ENCODE results near the gene C17orf113.

C17orf113 gene

DNA sequence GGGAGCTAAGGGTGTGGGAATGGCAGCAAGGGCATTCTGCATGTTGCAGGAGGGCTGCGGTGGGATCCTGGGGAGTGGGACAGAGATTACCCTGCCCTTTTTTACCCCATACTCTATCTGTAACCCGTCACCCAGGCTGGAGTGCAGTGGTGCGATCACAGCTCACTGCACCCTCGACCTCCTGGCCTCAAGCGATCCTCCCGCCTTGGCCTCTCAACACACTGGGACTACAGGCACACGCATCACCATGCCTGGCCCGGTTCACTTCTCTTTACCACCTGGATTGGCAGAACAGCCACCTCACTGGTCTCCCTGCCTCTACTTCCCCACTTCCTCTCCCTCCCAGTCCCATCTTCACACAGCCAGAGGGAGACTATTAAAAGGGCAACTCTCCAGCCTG, 38.3 kb upstream of the C17orf113 start:
- Histone ChIP-seq H3K36me3 (ENCODE audit: insufficient read depth, low read length) (no peaks in the 10 kb centered on the region), H3K9ac (ENCODE audit: insufficient read length) (no peak overlapping the region), H3K4me3 (no peak overlapping the region), H3K9me3 (ENCODE audit: low read depth, low read length) (no peaks in the 10 kb centered on the region), H3K27ac (no peak overlapping the region)
- no peak for DNase-seq (ENCODE audit: low read depth, low spot score)
- TF ChIP-seq POLR2AphosphoS5 (IDR thresholded peaks at IDR 0.05; ENCODE audit: borderline replicate concordance, low read depth, low read length) (no peak), FOXP2 (optimal IDR thresholded peaks at IDR 0.05; ENCODE audit: control extremely low read depth, extremely low read length, insufficient read depth) (no peak), EZH2 (IDR thresholded peaks at IDR 0.05) (no peak)

DNA sequence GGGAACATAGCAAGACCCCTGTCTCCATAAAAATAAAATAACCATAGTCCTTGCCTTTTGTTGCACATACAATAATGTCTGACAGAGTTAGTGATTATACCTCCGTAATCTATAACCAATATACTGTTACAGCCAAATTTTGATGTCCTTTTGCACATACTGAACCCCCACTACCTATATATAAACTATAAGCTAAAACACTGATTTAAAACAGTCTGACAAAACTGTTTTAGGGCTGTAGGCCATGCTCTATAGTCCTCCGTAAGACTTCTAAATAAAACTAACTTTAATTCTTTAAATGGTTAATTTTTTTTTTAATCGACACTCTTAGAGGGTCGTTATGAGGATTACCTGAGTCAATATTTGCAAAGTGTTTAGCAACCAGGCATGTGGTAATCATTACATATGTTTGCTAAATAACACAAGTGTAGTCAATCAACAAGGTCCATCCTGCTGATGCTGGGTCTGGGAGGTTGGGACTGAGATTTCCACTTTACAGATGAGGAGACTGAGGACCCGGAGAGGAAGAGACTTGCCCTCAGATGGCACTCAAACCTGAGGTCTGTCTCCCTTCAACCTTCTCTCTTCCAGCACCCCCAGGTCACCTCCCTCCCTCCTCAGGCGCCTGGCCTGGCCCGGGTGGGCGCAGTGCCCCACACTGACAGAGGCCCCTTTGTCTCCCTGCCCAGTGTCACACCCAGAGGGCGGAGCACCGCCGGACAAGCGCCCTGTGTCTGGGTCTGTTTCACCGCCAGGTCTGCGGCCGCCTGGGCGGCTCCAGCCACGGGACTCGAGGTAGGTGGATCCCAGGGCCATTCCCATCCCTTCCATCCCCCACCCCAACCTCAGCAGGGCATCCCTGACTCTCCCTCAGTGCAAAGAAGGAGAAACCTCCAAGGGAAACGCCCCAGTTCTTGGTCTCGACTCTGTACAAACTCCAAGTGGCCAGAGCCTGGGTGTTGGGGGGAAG, 37.6 kb upstream of the C17orf113 start:
- no peak for DNase-seq (ENCODE audit: low read depth, low spot score)
- TF ChIP-seq FOXP2 (optimal IDR thresholded peaks at IDR 0.05; ENCODE audit: control extremely low read depth, extremely low read length, insufficient read depth) (no peak), EZH2 (IDR thresholded peaks at IDR 0.05) (no peak)
- no peaks in the 10 kb centered on the region for H3K36me3 ChIP-seq (ENCODE audit: insufficient read depth, low read length)
- no peak overlapping the region for H3K4me3 ChIP-seq
- no peak overlapping the region for H3K9ac ChIP-seq (ENCODE audit: insufficient read length)
- H3K27ac ChIP-seq, result no peak overlapping the region
- H3K9me3 ChIP-seq (ENCODE audit: low read depth, low read length), result no peaks in the 10 kb centered on the region

DNA sequence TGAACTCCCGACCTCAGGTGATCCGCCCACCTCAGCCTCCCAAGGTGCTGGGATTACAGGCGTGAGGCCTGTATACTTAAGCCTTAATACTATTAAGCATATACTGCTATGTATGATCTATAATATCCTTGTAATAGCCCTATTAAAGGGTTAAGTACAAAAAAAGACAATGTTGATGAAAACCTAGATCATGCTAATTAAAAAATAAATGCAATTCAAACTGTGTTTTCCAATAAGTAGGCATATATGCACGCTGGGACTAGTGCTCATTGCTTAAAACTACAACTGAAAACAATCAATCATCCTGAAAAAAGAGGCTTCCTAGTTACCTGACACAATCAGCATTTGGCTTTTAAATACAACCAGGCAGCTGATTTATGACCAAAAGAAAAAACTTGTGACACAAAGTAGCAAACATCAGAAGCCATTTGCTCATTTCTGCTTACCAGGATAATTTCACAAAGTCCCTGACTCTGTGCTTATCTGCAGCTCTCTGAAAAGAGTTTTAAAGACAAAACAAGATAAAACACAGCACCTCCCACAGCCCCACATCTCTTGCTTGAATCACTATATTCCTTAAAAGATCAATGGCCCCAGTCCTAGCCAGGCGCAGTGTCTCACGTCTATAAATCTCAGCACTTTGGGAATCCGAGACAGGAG, 36.8 kb upstream of the C17orf113 start:
- Histone ChIP-seq H3K4me3 (no peak overlapping the region), H3K9me3 (ENCODE audit: low read depth, low read length) (no peaks in the 10 kb centered on the region), H3K27ac (no peak overlapping the region), H3K9ac (ENCODE audit: insufficient read length) (no peak overlapping the region), H3K36me3 (ENCODE audit: insufficient read depth, low read length) (no peaks in the 10 kb centered on the region)
- DNase-seq (ENCODE audit: low read depth, low spot score), result no peak
- TF ChIP-seq FOXP2 (optimal IDR thresholded peaks at IDR 0.05; ENCODE audit: control extremely low read depth, extremely low read length, insufficient read depth), result no peak
- no peak for TF ChIP-seq EZH2 (IDR thresholded peaks at IDR 0.05)
- no peak for TF ChIP-seq POLR2AphosphoS5 (IDR thresholded peaks at IDR 0.05; ENCODE audit: borderline replicate concordance, low read depth, low read length)

DNA sequence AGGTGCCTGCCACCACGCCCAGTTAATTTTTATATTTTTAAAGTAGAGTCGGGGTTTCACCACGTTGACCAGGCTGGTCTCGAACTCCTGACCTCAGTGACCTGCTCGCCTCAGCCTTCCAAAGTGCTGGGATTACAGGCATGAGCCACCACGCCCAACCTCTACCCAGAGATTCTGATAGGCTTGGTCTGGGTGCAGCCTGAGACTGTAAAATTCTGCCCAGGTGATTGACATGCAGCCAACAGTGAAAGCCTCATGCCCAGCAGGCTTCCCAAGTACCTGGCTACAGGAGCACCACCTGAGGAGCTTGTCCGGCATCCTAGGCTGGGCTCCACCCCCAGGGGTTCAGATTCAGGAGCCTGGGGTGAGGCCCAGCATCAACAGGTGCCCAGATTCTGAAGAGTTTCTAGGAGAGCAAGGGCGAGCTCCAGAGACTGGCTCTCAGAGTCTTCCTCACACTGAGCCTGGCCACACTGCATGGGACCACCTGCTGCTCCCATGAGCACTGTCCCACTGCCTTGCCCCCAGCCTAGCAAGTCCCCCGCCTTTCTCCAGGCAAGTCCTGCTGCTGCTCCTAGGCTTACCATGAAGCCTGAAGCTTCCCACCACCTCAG, 31.2 kb upstream of the C17orf113 start:
- no peak overlapping the region for H3K27ac ChIP-seq
- no peak for DNase-seq (ENCODE audit: low read depth, low spot score)
- no peaks in the 10 kb centered on the region for H3K9me3 ChIP-seq (ENCODE audit: low read depth, low read length)
- H3K4me3 ChIP-seq, result no peak overlapping the region
- no peak overlapping the region for H3K9ac ChIP-seq (ENCODE audit: insufficient read length)
- no peaks in the 10 kb centered on the region for H3K36me3 ChIP-seq (ENCODE audit: insufficient read depth, low read length)
- TF ChIP-seq POLR2AphosphoS5 (IDR thresholded peaks at IDR 0.05; ENCODE audit: borderline replicate concordance, low read depth, low read length) (no peak), FOXP2 (optimal IDR thresholded peaks at IDR 0.05; ENCODE audit: control extremely low read depth, extremely low read length, insufficient read depth) (no peak), EZH2 (IDR thresholded peaks at IDR 0.05) (no peak)

DNA sequence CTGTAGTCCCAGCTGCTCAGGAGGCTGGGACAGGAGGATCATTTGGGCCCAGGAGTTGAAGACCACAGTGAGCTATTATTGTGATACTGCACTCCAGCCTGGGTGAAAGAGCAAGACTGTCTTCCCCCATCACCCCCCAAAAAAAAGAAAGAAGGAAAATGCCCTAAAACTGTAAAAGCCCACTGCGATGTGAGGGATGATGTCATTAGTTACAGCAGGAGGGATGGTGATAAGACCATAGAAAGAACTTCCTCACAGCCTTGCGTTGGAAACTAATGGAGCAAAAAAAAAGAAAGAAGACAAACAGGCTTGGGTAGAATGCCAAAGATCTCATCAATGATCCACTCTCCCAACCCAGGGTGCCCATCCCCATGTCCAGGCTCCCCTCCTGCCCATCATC, 29.1 kb upstream of the C17orf113 start:
- TF ChIP-seq EZH2 (IDR thresholded peaks at IDR 0.05), result no peak
- TF ChIP-seq POLR2AphosphoS5 (IDR thresholded peaks at IDR 0.05; ENCODE audit: borderline replicate concordance, low read depth, low read length), result no peak
- TF ChIP-seq FOXP2 (optimal IDR thresholded peaks at IDR 0.05; ENCODE audit: control extremely low read depth, extremely low read length, insufficient read depth), result no peak
- Histone ChIP-seq H3K4me3 (no peak overlapping the region), H3K27ac (no peak overlapping the region), H3K9me3 (ENCODE audit: low read depth, low read length) (no peaks in the 10 kb centered on the region), H3K36me3 (ENCODE audit: insufficient read depth, low read length) (no peaks in the 10 kb centered on the region), H3K9ac (ENCODE audit: insufficient read length) (no peak overlapping the region)
- no peak for DNase-seq (ENCODE audit: low read depth, low spot score)

DNA sequence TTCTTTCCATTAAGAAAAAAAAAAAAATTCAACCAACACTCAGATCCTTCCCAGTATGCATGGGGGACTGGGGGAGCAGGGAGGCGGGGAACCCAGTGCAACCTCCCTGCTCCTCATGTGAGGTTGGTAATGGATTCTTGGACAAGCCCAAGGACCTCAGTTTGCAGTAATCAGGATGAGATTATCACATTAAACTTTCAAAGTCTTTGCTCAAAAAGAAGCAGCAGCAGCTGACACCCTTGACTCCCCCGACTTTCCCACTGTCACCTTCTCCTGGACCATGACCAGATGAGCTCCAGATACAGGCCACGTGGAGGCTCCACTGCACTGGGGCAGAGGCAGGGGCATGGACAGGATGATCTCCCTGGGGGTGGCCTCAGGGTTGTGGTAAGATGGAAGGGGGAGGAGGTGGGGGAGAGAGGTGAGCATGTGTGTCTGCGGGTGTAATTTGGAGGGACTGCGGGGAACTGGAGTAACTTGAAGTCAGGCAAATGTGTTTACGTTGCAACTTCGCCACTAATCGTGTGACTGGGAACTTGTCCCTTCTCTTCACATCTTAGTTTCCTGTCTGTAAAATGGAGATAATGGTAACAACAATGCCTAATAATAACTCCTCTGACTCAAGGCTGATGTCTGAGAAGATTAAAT, 28.1 kb upstream of the C17orf113 start:
- Histone ChIP-seq H3K36me3 (ENCODE audit: insufficient read depth, low read length) (no peaks in the 10 kb centered on the region), H3K9ac (ENCODE audit: insufficient read length) (no peak overlapping the region), H3K9me3 (ENCODE audit: low read depth, low read length) (no peaks in the 10 kb centered on the region), H3K4me3 (no peak overlapping the region), H3K27ac (no peak overlapping the region)
- TF ChIP-seq POLR2AphosphoS5 (IDR thresholded peaks at IDR 0.05; ENCODE audit: borderline replicate concordance, low read depth, low read length) (no peak), FOXP2 (optimal IDR thresholded peaks at IDR 0.05; ENCODE audit: control extremely low read depth, extremely low read length, insufficient read depth) (no peak), EZH2 (IDR thresholded peaks at IDR 0.05) (no peak)
- no peak for DNase-seq (ENCODE audit: low read depth, low spot score)

DNA sequence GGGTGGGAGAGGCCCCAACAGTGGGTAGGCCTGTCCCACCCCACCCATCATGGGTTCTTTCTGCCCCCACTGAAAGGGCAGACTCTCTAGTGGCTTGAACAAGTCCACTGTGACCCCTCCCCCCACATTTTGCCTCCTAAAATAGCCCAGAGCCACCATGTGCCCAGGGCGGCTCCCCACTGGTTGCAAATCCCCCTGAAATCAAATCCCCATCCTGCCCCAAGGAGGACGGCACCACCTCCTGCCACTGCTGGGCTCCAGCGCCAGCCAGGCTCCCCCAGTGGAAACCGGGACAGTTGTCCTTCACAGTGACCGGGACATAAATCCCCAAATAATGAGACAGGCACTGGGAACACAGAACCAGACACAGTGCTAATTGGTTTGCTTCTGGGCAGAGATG, 27.4 kb upstream of the C17orf113 start:
- Histone ChIP-seq H3K9ac (ENCODE audit: insufficient read length) (no peak overlapping the region), H3K27ac (no peak overlapping the region), H3K36me3 (ENCODE audit: insufficient read depth, low read length) (no peaks in the 10 kb centered on the region), H3K9me3 (ENCODE audit: low read depth, low read length) (no peaks in the 10 kb centered on the region), H3K4me3 (no peak overlapping the region)
- TF ChIP-seq POLR2AphosphoS5 (IDR thresholded peaks at IDR 0.05; ENCODE audit: borderline replicate concordance, low read depth, low read length) (no peak), FOXP2 (optimal IDR thresholded peaks at IDR 0.05; ENCODE audit: control extremely low read depth, extremely low read length, insufficient read depth) (no peak), EZH2 (IDR thresholded peaks at IDR 0.05) (no peak)
- no peak for DNase-seq (ENCODE audit: low read depth, low spot score)
